ENCODE measurements around the gene SORCS2. TPM values are rescaled to one million over a fixed set of nuclear protein-coding genes. Genes with fewer than 3 reads are reported as not detected.

SORCS2 gene
- polyA plus RNA-seq, 3 donors, result 0.46 to 0.55 TPM; not detected in 1

DNA sequence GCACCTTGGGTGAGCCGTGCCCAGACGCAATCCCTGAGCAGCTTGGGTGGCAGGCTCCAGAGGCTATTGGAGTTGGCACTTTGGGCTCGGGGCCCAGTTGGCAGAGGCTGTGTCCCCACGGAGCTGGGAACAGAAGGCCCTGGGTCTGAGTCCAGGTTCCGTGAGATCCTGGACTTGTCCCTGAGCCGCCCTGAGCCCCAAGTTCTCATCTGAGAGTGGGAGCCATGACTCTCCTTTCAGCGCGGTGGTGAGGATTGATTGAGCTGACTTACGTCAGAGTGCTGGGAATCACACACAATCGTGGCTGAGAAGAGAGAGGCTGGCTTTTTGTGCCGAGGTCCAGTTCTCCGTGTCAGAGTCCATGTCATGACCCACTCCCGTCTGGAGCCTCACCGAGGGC, 144.4 kb downstream of the SORCS2 start:
- H3K9ac ChIP-seq (ENCODE audit: insufficient read depth, low read length, poor library complexity, severe bottlenecking), result no peak overlapping the region
- no peak overlapping the region for H2AFZ ChIP-seq (ENCODE audit: insufficient read depth, low read depth, low read length, poor library complexity, severe bottlenecking)
- DNase-seq, result no peak
- TF ChIP-seq, protein P1, sequence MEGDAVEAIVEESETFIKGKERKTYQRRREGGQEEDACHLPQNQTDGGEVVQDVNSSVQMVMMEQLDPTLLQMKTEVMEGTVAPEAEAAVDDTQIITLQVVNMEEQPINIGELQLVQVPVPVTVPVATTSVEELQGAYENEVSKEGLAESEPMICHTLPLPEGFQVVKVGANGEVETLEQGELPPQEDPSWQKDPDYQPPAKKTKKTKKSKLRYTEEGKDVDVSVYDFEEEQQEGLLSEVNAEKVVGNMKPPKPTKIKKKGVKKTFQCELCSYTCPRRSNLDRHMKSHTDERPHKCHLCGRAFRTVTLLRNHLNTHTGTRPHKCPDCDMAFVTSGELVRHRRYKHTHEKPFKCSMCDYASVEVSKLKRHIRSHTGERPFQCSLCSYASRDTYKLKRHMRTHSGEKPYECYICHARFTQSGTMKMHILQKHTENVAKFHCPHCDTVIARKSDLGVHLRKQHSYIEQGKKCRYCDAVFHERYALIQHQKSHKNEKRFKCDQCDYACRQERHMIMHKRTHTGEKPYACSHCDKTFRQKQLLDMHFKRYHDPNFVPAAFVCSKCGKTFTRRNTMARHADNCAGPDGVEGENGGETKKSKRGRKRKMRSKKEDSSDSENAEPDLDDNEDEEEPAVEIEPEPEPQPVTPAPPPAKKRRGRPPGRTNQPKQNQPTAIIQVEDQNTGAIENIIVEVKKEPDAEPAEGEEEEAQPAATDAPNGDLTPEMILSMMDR (IDR thresholded peaks at IDR 0.05), result no peak
- H3K27ac ChIP-seq (ENCODE audit: low read depth in 1 of 2, low read length in 2 of 2), result no peak overlapping the region
- no peaks in the 10 kb centered on the region for H3K36me3 ChIP-seq (replicated peaks in 1 of 2; ENCODE audit: control insufficient read depth in 1 of 2, insufficient read depth in 2 of 2, low read length in 2 of 2)
- Mint-ChIP-seq H3K9me3 (peaks cover 0 to 7% (median under 1%) of the 10 kb centered on the region in 7 donors), H3K27ac (no peak overlapping the region), H3K4me3 (no peak overlapping the region), H3K4me1 (no peaks in the 10 kb centered on the region), H3K36me3 (no peaks in the 10 kb centered on the region), H3K27me3 (ENCODE audit: low read depth in 3 of 3) (peaks cover 1 to 9% (median 3%) of the 10 kb centered on the region in 3 donors)
- H3K4me3 ChIP-seq (replicated peaks in 1 of 3; ENCODE audit: low read depth in 2 of 3, low read length in 3 of 3), result no peak overlapping the region
- 93% methylated on average over 14 of the region's 14 CpGs for WGBS (ENCODE audit: insufficient coverage)
- no peaks in the 10 kb centered on the region for H3K27me3 ChIP-seq (ENCODE audit: control insufficient read depth in 2 of 2, insufficient read depth in 2 of 2, low read length in 2 of 2)
- H3K4me1 ChIP-seq (ENCODE audit: control insufficient read depth in 1 of 2, insufficient read depth in 2 of 2, low read length in 2 of 2), result no peaks in the 10 kb centered on the region
- intact Hi-C loops (cut with micrococcal nuclease), result no loop called here
- no peaks in the 10 kb centered on the region for H3K9me3 ChIP-seq (replicated peaks in 1 of 2; ENCODE audit: control insufficient read depth in 1 of 2, insufficient read depth in 1 of 2, low read length in 2 of 2)
- no peaks in the 10 kb centered on the region for H4K20me1 ChIP-seq (ENCODE audit: insufficient read depth, low read length)
- H3K79me2 ChIP-seq (ENCODE audit: insufficient read depth, low read length), result no peaks in the 10 kb centered on the region
- H3K4me2 ChIP-seq (replicated peaks; ENCODE audit: extremely low read depth, low read length, poor library complexity, severe bottlenecking), result no peak overlapping the region

DNA sequence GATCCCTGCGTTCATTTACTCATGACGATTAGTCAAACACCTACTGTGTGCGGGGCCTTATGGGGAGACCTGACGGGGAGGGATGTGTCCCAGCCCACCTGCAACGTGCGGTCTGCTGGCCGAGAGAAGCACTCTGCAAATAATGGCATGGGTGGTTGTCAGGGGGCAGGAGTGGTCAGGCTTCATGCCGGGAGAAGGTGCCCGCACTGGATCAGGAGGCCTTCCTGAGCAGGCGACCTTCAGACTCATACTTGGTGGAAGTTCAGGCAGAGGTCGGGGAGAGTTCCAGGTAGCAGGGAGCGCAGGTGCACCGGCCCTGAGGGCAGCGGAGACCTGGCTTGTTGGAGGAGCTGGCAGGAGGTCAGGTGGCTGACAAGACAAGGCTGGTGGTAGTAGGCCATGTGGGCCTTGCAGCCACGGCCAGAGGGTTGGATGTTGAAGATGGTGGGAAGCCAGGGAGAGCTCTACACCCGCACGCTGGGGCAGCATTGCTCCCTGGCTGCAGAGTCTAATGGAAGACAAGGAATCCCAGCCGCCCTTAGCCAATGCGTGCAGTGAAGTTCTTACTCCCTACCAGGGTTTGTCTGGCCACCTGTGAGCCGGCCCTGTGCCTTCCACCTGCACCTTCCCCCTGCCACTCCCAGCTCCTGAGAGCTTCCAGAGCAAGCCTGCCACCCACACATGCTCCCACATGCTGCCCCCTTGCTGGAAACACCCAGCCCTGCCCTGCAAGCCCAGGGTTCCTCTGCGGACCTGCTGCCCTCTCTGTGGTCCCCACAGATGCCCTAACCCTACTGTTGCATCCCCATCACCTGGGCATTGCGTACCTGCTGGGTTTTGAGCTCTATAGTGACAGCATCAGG, 145.1 kb downstream of the SORCS2 start:
- TF ChIP-seq, protein P1 (IDR thresholded peaks at IDR 0.05), result no peak
- no peak overlapping the region for H3K9ac ChIP-seq (ENCODE audit: insufficient read depth, low read length, poor library complexity, severe bottlenecking)
- 92% methylated on average over 17 of the region's 22 CpGs for WGBS (ENCODE audit: insufficient coverage)
- H3K4me1 Mint-ChIP-seq, result no peaks in the 10 kb centered on the region
- no peaks in the 10 kb centered on the region for H3K36me3 ChIP-seq (replicated peaks in 1 of 2; ENCODE audit: control insufficient read depth in 1 of 2, insufficient read depth in 2 of 2, low read length in 2 of 2)
- H3K36me3 Mint-ChIP-seq, result no peaks in the 10 kb centered on the region
- no peaks in the 10 kb centered on the region for H3K4me1 ChIP-seq (ENCODE audit: control insufficient read depth in 1 of 2, insufficient read depth in 2 of 2, low read length in 2 of 2)
- no peaks in the 10 kb centered on the region for H3K9me3 ChIP-seq (replicated peaks in 1 of 2; ENCODE audit: control insufficient read depth in 1 of 2, insufficient read depth in 1 of 2, low read length in 2 of 2)
- intact Hi-C loops (cut with micrococcal nuclease), result no loop called here
- no peak overlapping the region for H2AFZ ChIP-seq (ENCODE audit: insufficient read depth, low read depth, low read length, poor library complexity, severe bottlenecking)
- no peak overlapping the region for H3K4me3 ChIP-seq (replicated peaks in 1 of 3; ENCODE audit: low read depth in 2 of 3, low read length in 3 of 3)
- H3K79me2 ChIP-seq (ENCODE audit: insufficient read depth, low read length), result no peaks in the 10 kb centered on the region
- peaks cover 0 to 7% (median 1%) of the 10 kb centered on the region in 7 donors for H3K9me3 Mint-ChIP-seq
- no peaks in the 10 kb centered on the region for H3K27me3 ChIP-seq (ENCODE audit: control insufficient read depth in 2 of 2, insufficient read depth in 2 of 2, low read length in 2 of 2)
- no peak for DNase-seq
- peaks cover 1 to 9% (median 3%) of the 10 kb centered on the region in 3 donors for H3K27me3 Mint-ChIP-seq (ENCODE audit: low read depth in 3 of 3)
- no peak overlapping the region for H3K27ac ChIP-seq (ENCODE audit: low read depth in 1 of 2, low read length in 2 of 2)
- no peak overlapping the region for H3K4me3 Mint-ChIP-seq
- H4K20me1 ChIP-seq (ENCODE audit: insufficient read depth, low read length), result no peaks in the 10 kb centered on the region
- H3K27ac Mint-ChIP-seq, result no peak overlapping the region
- H3K4me2 ChIP-seq (replicated peaks; ENCODE audit: extremely low read depth, low read length, poor library complexity, severe bottlenecking), result no peak overlapping the region

Measured in CD14-positive monocyte (primary cell).